CD4-positive, alpha-beta T cell (primary cell): ENCODE data around the gene MYO5C. TPM values are rescaled to one million over a fixed set of nuclear protein-coding genes. Genes with fewer than 3 reads are reported as not detected.

Experiments
- ATAC-seq: fragments of 200-7000 bp; cut with Tn5 transposase; one replicate; pipeline ENCODE4 v1.10.0; 2022; ENCODE audit warnings: mild to moderate bottlenecking; ENCODE audit not compliant: poor library complexity
- CTCF ChIA-PET: fragments of 350-600 bp; sonication (Branson Sonifier 250); formaldehyde crosslinking; loops from one replicate; lab custom pipeline; 2021; ENCODE audit warnings: antibody characterized with exemption, inconsistent platforms; lab: Charles Lee
- POLR2A ChIA-PET: fragments of 350-600 bp; sonication (Branson Sonifier 250); formaldehyde crosslinking; loops from one replicate; lab custom pipeline; 2021; ENCODE audit warnings: antibody characterized with exemption, inconsistent platforms; lab: Charles Lee
- DNase-seq, 14 experiments: peaks; one replicate each; pipeline ENCODE4 v3.0.0-alpha.2; 2013 to 2020; ENCODE audit warnings: mixed read lengths in 2 of 14
- H3K27ac ChIP-seq, 2 donors: one replicate each; pipeline versions ENCODE4 v1.5.1 to v1.7.0; 2013; ENCODE audit warnings: low read length in 2 of 2, low read depth in 1 of 2, mild to moderate bottlenecking in 1 of 2
- H3K27me3 ChIP-seq, 2 experiments: 1 replicate in 1 of 2; 2 replicates in 1 of 2; pipeline versions ENCODE4 v1.6.1 to v1.7.0; 2013; ENCODE audit warnings: low read length in 2 of 2, control low read depth in 1 of 2, mild to moderate bottlenecking in 1 of 2, moderate library complexity in 1 of 2; ENCODE audit not compliant: insufficient read depth in 2 of 2, control insufficient read depth in 1 of 2
- H3K36me3 ChIP-seq: one replicate; pipeline ENCODE4 v1.6.1; 2013; ENCODE audit warnings: low read length, control low read depth; ENCODE audit not compliant: insufficient read depth
- H3K4me1 ChIP-seq: one replicate; pipeline ENCODE4 v1.6.1; 2013; ENCODE audit warnings: low read length, control low read depth; ENCODE audit not compliant: insufficient read depth
- H3K4me3 ChIP-seq: one replicate; pipeline ENCODE4 v1.5.1; 2013; ENCODE audit warnings: mild to moderate bottlenecking, low read length, moderate library complexity
- H3K9me3 ChIP-seq, 2 experiments: 1 replicate in 1 of 2; 2 replicates in 1 of 2; pipeline versions ENCODE4 v1.6.1 to v1.7.0; 2013; ENCODE audit warnings: low read length in 2 of 2, mild to moderate bottlenecking in 2 of 2, control low read depth in 1 of 2, moderate library complexity in 1 of 2; ENCODE audit not compliant: control insufficient read depth in 1 of 2, insufficient read depth in 1 of 2
- H3K27ac Mint-ChIP-seq: one replicate; pipeline ENCODE4 v1.8.0; 2020; ENCODE audit warnings: mixed read lengths
- H3K27me3 Mint-ChIP-seq: one replicate; pipeline ENCODE4 v1.8.0; 2021; ENCODE audit warnings: mixed read lengths
- H3K36me3 Mint-ChIP-seq: one replicate; pipeline ENCODE4 v1.8.0; 2021; ENCODE audit warnings: low read depth, mixed read lengths
- H3K4me1 Mint-ChIP-seq: one replicate; pipeline ENCODE4 v1.8.0; 2021; ENCODE audit warnings: low read depth, mixed read lengths
- H3K4me3 Mint-ChIP-seq: one replicate; pipeline ENCODE4 v1.8.0; 2020; ENCODE audit warnings: mild to moderate bottlenecking, mixed read lengths
- H3K9me3 Mint-ChIP-seq: one replicate; pipeline ENCODE4 v1.8.0; 2020; ENCODE audit warnings: mixed read lengths
- CTCF ChIP-seq: fragments of 200-600 bp; IDR thresholded peaks from one replicate; pipeline ENCODE4 v1.8.0; 2022; ENCODE audit warnings: antibody characterized with exemption, mild to moderate bottlenecking
- intact Hi-C, 2 experiments: fragments of 100-400 bp; cut with DNase I in 1 of 2; cut with micrococcal nuclease in 1 of 2; formaldehyde crosslinking; loops; one replicate each; pipeline versions ENCODE4 v1.15.1 to v1.9.0; 2023 to 2025; cut with DNase I, micrococcal nuclease
- total RNA-seq, 174 experiments: library from RNA in 2 of 174; stranded (reverse) in 2 of 174; gene quantifications; one replicate each; pipeline ENCODE4 v1.2.3 and lab custom pipeline; 2021 to 2026

Gene MYO5C
- total RNA-seq, 2 experiments from 2014 or later = 0.53 to 0.93 TPM

GRCh38 chr15:52224211-52224610, 71.4 kb downstream of the MYO5C start:
- no peaks in the 10 kb centered on the region for H3K9me3 Mint-ChIP-seq
- Histone ChIP-seq H3K27me3 (no peaks in the 10 kb centered on the region), H3K27ac (no peak overlapping the region), H3K9me3 (no peaks in the 10 kb centered on the region), H3K36me3 (no peaks in the 10 kb centered on the region), H3K4me1 (peaks cover 25% of the 10 kb centered on the region), H3K4me3 (no peak overlapping the region)
- no peaks in the 10 kb centered on the region for H3K36me3 Mint-ChIP-seq
- H3K27me3 Mint-ChIP-seq = no peaks in the 10 kb centered on the region
- H3K27ac Mint-ChIP-seq = no peak overlapping the region
- peaks cover 31% of the 10 kb centered on the region for H3K4me1 Mint-ChIP-seq
- ATAC-seq = no peak
- intact Hi-C loops = no loop called here
- ChIA-PET CTCF (no interaction called here), POLR2A (interaction anchor here (3.1 kb wide), 1 partner anchor 45 kb away, joined by 17 read pairs; no protein-coding TSS in a partner anchor)
- no peak for DNase-seq
- TF ChIP-seq CTCF = no peak
- H3K4me3 Mint-ChIP-seq = no peak overlapping the region

- Histone ChIP-seq H3K27ac (peak overlapping the region; percentile 62 to 83), H3K36me3 (no peaks in the 10 kb centered on the region), H3K4me1 (peaks cover 28% of the 10 kb centered on the region), H3K4me3 (peak overlapping the region; percentile 41), H3K9me3 (no peaks in the 10 kb centered on the region), H3K27me3 (no peaks in the 10 kb centered on the region)
- peak overlapping the region; percentile 97 for H3K27ac Mint-ChIP-seq
- H3K36me3 Mint-ChIP-seq = no peaks in the 10 kb centered on the region
- ChIA-PET CTCF (interaction anchor here (2.7 kb wide), 1 partner anchor 13 kb away, joined by 17 read pairs; no protein-coding TSS in a partner anchor), POLR2A (interaction anchor here (1.2 to 3.2 kb wide), 5 partner anchors 12 to 250 kb away, joined by 4 to 40 read pairs (median 5); partner anchors contain the start of gene LEO1)
- H3K4me3 Mint-ChIP-seq = peak overlapping the region; percentile 88
- no peaks in the 10 kb centered on the region for H3K27me3 Mint-ChIP-seq
- TF ChIP-seq CTCF = no peak
- H3K4me1 Mint-ChIP-seq = peaks cover 26% of the 10 kb centered on the region
- intact Hi-C loops = no loop called here
- ATAC-seq = no peak
- peak in 1 of 14 experiments; percentile 33 for DNase-seq
- no peaks in the 10 kb centered on the region for H3K9me3 Mint-ChIP-seq
Measured at GRCh38 chr15:52221730-52222129, 73.9 kb downstream of the MYO5C start.

- no peaks in the 10 kb centered on the region for H3K36me3 ChIP-seq
- Mint-ChIP-seq H3K27ac (peak overlapping the region; percentile 97), H3K9me3 (no peaks in the 10 kb centered on the region), H3K27me3 (no peaks in the 10 kb centered on the region), H3K4me3 (peak overlapping the region; percentile 88), H3K36me3 (no peaks in the 10 kb centered on the region), H3K4me1 (peaks cover 26% of the 10 kb centered on the region)
- H3K4me1 ChIP-seq = peaks cover 28% of the 10 kb centered on the region
- TF ChIP-seq CTCF = no peak
- CTCF ChIA-PET = interaction anchor here (0.7 to 2.7 kb wide), 2 partner anchors 13 to 510 kb away, joined by 4 to 17 read pairs; no protein-coding TSS in a partner anchor
- H3K9me3 ChIP-seq = no peaks in the 10 kb centered on the region
- peak overlapping the region; percentile 41 for H3K4me3 ChIP-seq
- POLR2A ChIA-PET = interaction anchor here (0.6 to 3.2 kb wide), 8 partner anchors 12 to 306 kb away, joined by 3 to 40 read pairs (median 4); partner anchors contain the start of gene LEO1
- no peaks in the 10 kb centered on the region for H3K27me3 ChIP-seq
- intact Hi-C loops = no loop called here
- peak in 4 of 14 experiments; percentile 16 to 57 (median 48) for DNase-seq
- peak; percentile 70 for ATAC-seq
- H3K27ac ChIP-seq = peak overlapping the region; percentile 62 to 83
Measured at GRCh38 chr15:52220937-52221660, 74.5 kb downstream of the MYO5C start.
